Hepatocyte (in vitro differentiated cells): Measurements from ENCODE around the gene RIC8A. TPM values are rescaled to one million over a fixed set of nuclear protein-coding genes. Genes with fewer than 3 reads are reported as not detected.

Experiments
- DNase-seq: peaks from one replicate; pipeline ENCODE4 v3.0.0-alpha.2; 2016; ENCODE audit warnings: low spot score
- H2AFZ ChIP-seq: fragments of 200-600 bp; sonication (generic); 2 replicates; pipeline ENCODE4 v1.6.0; 2016; ENCODE audit warnings: antibody characterized with exemption, mild to moderate bottlenecking
- H3K27ac ChIP-seq: fragments of 200-600 bp; sonication (generic); 2 replicates; pipeline ENCODE4 v1.5.1; 2016; ENCODE audit warnings: mild to moderate bottlenecking
- H3K27me3 ChIP-seq: fragments of 200-600 bp; sonication (generic); 2 replicates; pipeline ENCODE4 v1.6.1; 2016
- H3K36me3 ChIP-seq: fragments of 200-600 bp; sonication (generic); replicated peaks from 2 replicates; pipeline ENCODE4 v1.5.1; 2016; ENCODE audit warnings: low read depth; ENCODE audit not compliant: insufficient read depth
- H3K4me1 ChIP-seq: fragments of 200-600 bp; sonication (generic); 2 replicates; pipeline ENCODE4 v1.5.1; 2016; ENCODE audit warnings: mild to moderate bottlenecking, moderate library complexity; ENCODE audit not compliant: insufficient read depth
- H3K4me2 ChIP-seq: fragments of 200-600 bp; sonication (generic); 2 replicates; pipeline ENCODE4 v1.6.0; 2016
- H3K4me3 ChIP-seq: fragments of 200-600 bp; sonication (generic); 2 replicates; pipeline ENCODE4 v1.5.1; 2016; ENCODE audit warnings: mild to moderate bottlenecking
- H3K79me2 ChIP-seq: fragments of 200-600 bp; sonication (generic); 2 replicates; pipeline ENCODE4 v1.6.0; 2017; ENCODE audit warnings: mild to moderate bottlenecking
- H3K9me2 ChIP-seq: fragments of 200-600 bp; sonication (generic); replicated peaks from 2 replicates; pipeline ENCODE4 v1.6.0; 2017; ENCODE audit warnings: mild to moderate bottlenecking; ENCODE audit not compliant: insufficient read depth
- H3K9me3 ChIP-seq: fragments of 200-600 bp; sonication (generic); 2 replicates; pipeline ENCODE4 v1.5.1; 2016; ENCODE audit warnings: low read depth, mild to moderate bottlenecking
- H4K20me1 ChIP-seq: fragments of 200-600 bp; sonication (generic); 2 replicates; pipeline ENCODE4 v1.6.0; 2016; ENCODE audit warnings: mild to moderate bottlenecking; ENCODE audit not compliant: insufficient read depth, poor library complexity, severe bottlenecking
- CTCF ChIP-seq: fragments of 200-600 bp; sonication (generic); IDR thresholded peaks from 2 replicates; pipeline ENCODE4 v1.5.1; 2016; ENCODE audit warnings: antibody characterized with exemption, mild to moderate bottlenecking; ENCODE audit not compliant: poor library complexity
- EZH2 ChIP-seq: fragments of 200-600 bp; sonication (generic); IDR thresholded peaks from 2 replicates; pipeline ENCODE4 v1.6.1; 2016; ENCODE audit warnings: antibody characterized with exemption, mild to moderate bottlenecking, borderline replicate concordance
- EZH2phosphoT487 ChIP-seq: fragments of 200-600 bp; sonication (generic); IDR thresholded peaks from one replicate; pipeline ENCODE4 v1.6.1; 2018; ENCODE audit warnings: antibody characterized with exemption, mild to moderate bottlenecking, low read depth, moderate library complexity; ENCODE audit not compliant: unreplicated experiment, severe bottlenecking
- WGBS: methylation state at CpG from one replicate; pipeline ENCODE4 v1.1.6; 2016; ENCODE audit warnings: low lambda C conversion rate; ENCODE audit errors: missing lambda C conversion rate; 5-methylcytosine and 5-hydroxymethylcytosine counted together
- polyA plus RNA-seq: library from polyadenylated mRNA; unstranded; fragments of >200 nt; fragmentation: Nextera tagmentation; extraction: Ambion mirVana; gene quantifications from 2 replicates; pipeline ENCODE4 v1.2.1, GENCODE V29; 2016
- total RNA-seq: library from RNA; depleted of rRNA; stranded (reverse); fragments of >200 nt; gene quantifications from 2 replicates; pipeline ENCODE4 v1.2.3, GENCODE V29; 2014

RIC8A gene
- total and polyA plus RNA-seq, 2 experiments from 2014 or later, result 75.6 to 82.1 TPM

GRCh38 chr11:202490-202889 is 5.0 kb upstream of the RIC8A start:
- Histone ChIP-seq H3K9me2 (no peaks in the 10 kb centered on the region), H3K27ac (no peak overlapping the region), H4K20me1 (peaks cover 40% of the 10 kb centered on the region), H2AFZ (no peak overlapping the region), H3K4me1 (peaks cover 12% of the 10 kb centered on the region), H3K27me3 (no peaks in the 10 kb centered on the region), H3K9me3 (no peaks in the 10 kb centered on the region), H3K4me3 (no peak overlapping the region), H3K4me2 (no peak overlapping the region), H3K79me2 (peaks cover 35% of the 10 kb centered on the region), H3K36me3 (no peaks in the 10 kb centered on the region)
- TF ChIP-seq EZH2phosphoT487 (no peak), CTCF (no peak), EZH2 (no peak)
- 82% methylated on average over 8 of the region's 8 CpGs for WGBS
- DNase-seq, result no peak

- H3K9me2 ChIP-seq, result no peaks in the 10 kb centered on the region
- TF ChIP-seq CTCF, result no peak
- no peak for TF ChIP-seq EZH2
- TF ChIP-seq EZH2phosphoT487, result no peak
- H3K27ac ChIP-seq, result no peak overlapping the region
- WGBS, result 90% methylated on average over 7 of the region's 7 CpGs
- no peaks in the 10 kb centered on the region for H3K27me3 ChIP-seq
- H4K20me1 ChIP-seq, result peaks cover 40% of the 10 kb centered on the region
- H3K4me1 ChIP-seq, result peaks cover 12% of the 10 kb centered on the region
- peaks cover 39% of the 10 kb centered on the region for H3K79me2 ChIP-seq
- no peak overlapping the region for H3K4me2 ChIP-seq
- DNase-seq, result no peak
- no peak overlapping the region for H3K4me3 ChIP-seq
- no peaks in the 10 kb centered on the region for H3K36me3 ChIP-seq
- no peak overlapping the region for H2AFZ ChIP-seq
- H3K9me3 ChIP-seq, result no peaks in the 10 kb centered on the region
Observed at GRCh38 chr11:203056-203944, 4.2 kb upstream of the RIC8A start.

GRCh38 chr11:203945-204586 is 3.4 kb upstream of the RIC8A start:
- H3K4me2 ChIP-seq, result no peak overlapping the region
- H3K27ac ChIP-seq, result no peak overlapping the region
- 97% methylated on average over 4 of the region's 4 CpGs for WGBS
- no peaks in the 10 kb centered on the region for H3K9me2 ChIP-seq
- no peak overlapping the region for H2AFZ ChIP-seq
- peaks cover 12% of the 10 kb centered on the region for H3K4me1 ChIP-seq
- no peak for DNase-seq
- no peak overlapping the region for H3K4me3 ChIP-seq
- no peaks in the 10 kb centered on the region for H3K9me3 ChIP-seq
- H4K20me1 ChIP-seq, result peaks cover 40% of the 10 kb centered on the region
- TF ChIP-seq EZH2phosphoT487 (no peak), EZH2 (no peak), CTCF (no peak)
- H3K79me2 ChIP-seq, result peaks cover 43% of the 10 kb centered on the region
- H3K36me3 ChIP-seq, result no peaks in the 10 kb centered on the region
- H3K27me3 ChIP-seq, result no peaks in the 10 kb centered on the region
